ENCODE results near the gene SLC25A22.

SLC25A22 gene

GRCh38 chr11:802693-803466, 4.8 kb upstream of the SLC25A22 start:
- DNase-seq: no peak

GRCh38 chr11:802018-802617, 4.0 kb upstream of the SLC25A22 start:
- DNase-seq: no peak

- no peak for DNase-seq
These were observed 3.2 kb upstream of the SLC25A22 start for GRCh38 chr11:801097-801780.

- DNase-seq: no peak
These were observed 2.4 kb upstream of the SLC25A22 start for GRCh38 chr11:800473-800872.

GRCh38 chr11:799641-800316, 1.7 kb upstream of the SLC25A22 start:
- DNase-seq: no peak

GRCh38 chr11:797296-798092, 587 bp downstream of the SLC25A22 start:
- DNase-seq: peak; percentile 76 to 82

GRCh38 chr11:796565-797295, 1.4 kb downstream of the SLC25A22 start:
- no peak for DNase-seq

- peak; percentile 87 to 88 for DNase-seq
These were observed 2.2 kb downstream of the SLC25A22 start for GRCh38 chr11:795634-796564.

GRCh38 chr11:794766-795633, 3.1 kb downstream of the SLC25A22 start:
- no peak for DNase-seq

GRCh38 chr11:794013-794765, 3.9 kb downstream of the SLC25A22 start:
- DNase-seq: no peak

- no peak for DNase-seq
These were observed 4.5 kb downstream of the SLC25A22 start for GRCh38 chr11:793556-793955.

- DNase-seq: no peak
These were observed 5.2 kb downstream of the SLC25A22 start for GRCh38 chr11:792873-793272.

- DNase-seq: no peak
These were observed 5.6 kb downstream of the SLC25A22 start for GRCh38 chr11:792535-792821.

GRCh38 chr11:791658-792534, 6.2 kb downstream of the SLC25A22 start:
- no peak for DNase-seq

- no peak for DNase-seq
These were observed 7.1 kb downstream of the SLC25A22 start for GRCh38 chr11:790721-791564.

- DNase-seq: peak; percentile 61 to 72
These were observed 8.1 kb downstream of the SLC25A22 start, which contains the start of gene CEND1 for GRCh38 chr11:789943-790342. Gene CEND1, minus strand, starts transcription at chr11:790090. Its CDS starts 1,514 bp downstream, at chr11:788576.

Data from activated CD4-positive, alpha-beta T cell treated with anti-CD3 and anti-CD28 coated beads, Interleukin-2, amount 50 U/mL, for 48 hours (primary cell).